Measurements from ENCODE around the gene KRTAP9-6.

- TF ChIP-seq POLR2AphosphoS5 (IDR thresholded peaks at IDR 0.05; ENCODE audit: low read depth, low read length) (no peak), POLR2A (IDR thresholded peaks at IDR 0.05; ENCODE audit: low read depth, low read length) (no peak)
These were observed 45.9 kb downstream of the KRTAP9-6 start for GRCh38 chr17:41311111-41311510.

Data from GM12892 (cell line).